WI38 (cell line): ENCODE measurements around the gene SF3B2.
A peak's percentile ranks its signal among the peaks of the same experiment; 100 is the strongest.

ENCODE experiments used
- H3K4me3 ChIP-seq: 2 replicates; pipeline ENCODE4 v1.5.1; 2011; ENCODE audit warnings: low read depth, mild to moderate bottlenecking, control low read depth, low read length
- TF ChIP-seq, protein P1 (sequence below): IDR thresholded peaks from 2 replicates; pipeline ENCODE4 v1.5.1; 2012; ENCODE audit warnings: low read depth, mild to moderate bottlenecking, control low read depth, low read length

SF3B2 gene

DNA sequence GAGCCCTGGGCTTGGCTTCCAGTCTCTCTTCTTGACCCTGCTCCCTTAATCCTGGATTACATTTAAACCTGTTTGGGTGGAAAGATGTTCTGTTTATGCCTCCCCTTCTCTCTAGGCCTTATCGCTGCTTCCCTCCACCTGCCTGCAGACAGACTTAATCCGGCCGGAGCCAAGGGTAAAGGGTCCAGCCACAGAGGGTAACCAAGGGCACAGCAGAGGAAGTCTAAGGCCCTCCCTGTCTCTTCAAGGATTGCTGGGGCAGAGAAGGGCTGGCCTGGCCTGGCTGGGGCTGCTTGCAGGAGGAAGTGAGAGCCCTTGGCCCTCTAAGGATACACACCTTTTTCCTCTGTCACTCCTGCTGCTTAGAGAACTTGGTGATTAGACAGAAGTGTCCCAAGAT, 5.3 kb upstream of the SF3B2 start:
- TF ChIP-seq, protein P1, sequence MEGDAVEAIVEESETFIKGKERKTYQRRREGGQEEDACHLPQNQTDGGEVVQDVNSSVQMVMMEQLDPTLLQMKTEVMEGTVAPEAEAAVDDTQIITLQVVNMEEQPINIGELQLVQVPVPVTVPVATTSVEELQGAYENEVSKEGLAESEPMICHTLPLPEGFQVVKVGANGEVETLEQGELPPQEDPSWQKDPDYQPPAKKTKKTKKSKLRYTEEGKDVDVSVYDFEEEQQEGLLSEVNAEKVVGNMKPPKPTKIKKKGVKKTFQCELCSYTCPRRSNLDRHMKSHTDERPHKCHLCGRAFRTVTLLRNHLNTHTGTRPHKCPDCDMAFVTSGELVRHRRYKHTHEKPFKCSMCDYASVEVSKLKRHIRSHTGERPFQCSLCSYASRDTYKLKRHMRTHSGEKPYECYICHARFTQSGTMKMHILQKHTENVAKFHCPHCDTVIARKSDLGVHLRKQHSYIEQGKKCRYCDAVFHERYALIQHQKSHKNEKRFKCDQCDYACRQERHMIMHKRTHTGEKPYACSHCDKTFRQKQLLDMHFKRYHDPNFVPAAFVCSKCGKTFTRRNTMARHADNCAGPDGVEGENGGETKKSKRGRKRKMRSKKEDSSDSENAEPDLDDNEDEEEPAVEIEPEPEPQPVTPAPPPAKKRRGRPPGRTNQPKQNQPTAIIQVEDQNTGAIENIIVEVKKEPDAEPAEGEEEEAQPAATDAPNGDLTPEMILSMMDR = no peak
- H3K4me3 ChIP-seq = no peak overlapping the region

DNA sequence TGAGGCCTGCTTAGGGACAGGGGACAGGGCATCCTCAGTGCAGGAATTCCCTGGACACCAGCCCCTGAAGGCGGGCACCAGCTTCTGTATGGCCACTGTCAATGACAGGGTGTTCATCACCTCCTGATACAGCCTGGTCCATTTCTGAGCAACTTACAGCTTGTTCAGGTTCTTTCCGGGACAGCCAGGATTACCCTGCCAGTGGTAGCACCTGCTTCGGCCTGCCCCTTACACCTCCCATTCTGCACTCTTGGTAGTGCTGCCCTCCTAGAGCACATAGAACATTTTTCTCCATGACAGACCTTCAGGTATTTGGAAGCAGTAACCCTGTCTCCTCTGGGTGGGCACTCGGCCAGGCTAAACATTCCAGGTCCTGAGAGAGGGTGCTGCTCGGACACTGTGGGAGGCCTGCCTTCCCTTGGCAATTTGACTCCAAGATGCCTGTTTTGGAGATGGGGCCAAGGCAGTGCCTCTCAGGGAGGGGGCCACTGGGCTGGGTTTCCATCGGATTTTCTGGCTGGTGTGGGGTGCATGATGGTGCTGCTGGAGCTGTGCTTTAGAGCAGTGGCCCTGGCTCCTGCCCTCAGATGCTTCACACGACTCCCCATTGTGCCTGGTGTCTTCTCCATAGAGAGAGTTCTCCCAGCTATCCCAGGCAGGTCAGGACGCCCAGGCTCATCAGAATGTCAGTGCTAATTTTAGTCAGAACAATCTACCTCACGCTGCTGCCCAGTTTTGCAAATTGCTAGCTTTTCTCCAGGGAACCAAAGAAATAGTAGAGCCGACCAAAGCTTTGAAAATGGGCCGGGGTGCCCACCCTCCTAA, 4.4 kb upstream of the SF3B2 start:
- TF ChIP-seq, protein P1 = no peak
- H3K4me3 ChIP-seq = no peak overlapping the region

DNA sequence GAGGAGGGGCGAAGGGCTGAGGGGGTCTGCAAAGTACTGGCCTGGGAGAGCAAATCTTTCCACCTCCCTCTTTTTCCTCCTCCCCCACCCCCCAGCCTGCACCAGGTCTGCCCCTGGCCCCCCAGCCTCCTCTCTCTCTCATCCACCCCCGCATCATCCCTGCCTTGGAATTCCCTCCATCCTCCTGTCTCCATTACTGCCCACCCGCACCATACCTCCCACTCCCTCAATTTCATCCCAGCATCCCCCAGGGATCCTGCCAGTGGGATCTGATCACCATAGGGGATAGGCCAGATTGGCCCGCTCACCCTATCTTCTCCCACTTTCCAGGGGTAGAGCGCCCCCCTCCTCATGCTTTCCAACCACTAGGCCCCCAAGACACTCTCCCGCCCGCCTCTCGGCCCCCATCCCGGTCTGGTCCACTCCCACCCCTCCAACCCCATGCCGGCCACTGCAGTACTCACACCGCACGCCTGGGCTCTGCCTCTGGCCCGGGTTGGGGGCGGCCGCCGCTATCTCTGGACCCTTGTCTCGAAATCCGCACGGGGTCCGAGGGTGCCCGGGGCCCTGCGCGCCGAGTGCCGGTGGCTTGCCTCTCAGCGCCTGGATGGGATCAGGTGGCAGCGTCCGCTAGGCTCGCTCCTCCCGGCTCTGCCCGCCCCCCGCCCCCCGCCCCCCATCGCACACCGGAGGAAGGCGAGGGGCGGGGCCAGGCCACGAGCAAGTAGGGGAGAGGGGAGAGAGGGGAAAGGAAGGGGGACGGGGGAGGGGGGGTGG, 3.4 kb upstream of the SF3B2 start, which contains the start of gene GAL3ST3:
GAL3ST3 (minus strand) TSS at position 615 of the 777 bp plus-strand sequence. CDS start 3,746 bp downstream, outside the sequence.
- TF ChIP-seq, protein P1 = no peak

DNA sequence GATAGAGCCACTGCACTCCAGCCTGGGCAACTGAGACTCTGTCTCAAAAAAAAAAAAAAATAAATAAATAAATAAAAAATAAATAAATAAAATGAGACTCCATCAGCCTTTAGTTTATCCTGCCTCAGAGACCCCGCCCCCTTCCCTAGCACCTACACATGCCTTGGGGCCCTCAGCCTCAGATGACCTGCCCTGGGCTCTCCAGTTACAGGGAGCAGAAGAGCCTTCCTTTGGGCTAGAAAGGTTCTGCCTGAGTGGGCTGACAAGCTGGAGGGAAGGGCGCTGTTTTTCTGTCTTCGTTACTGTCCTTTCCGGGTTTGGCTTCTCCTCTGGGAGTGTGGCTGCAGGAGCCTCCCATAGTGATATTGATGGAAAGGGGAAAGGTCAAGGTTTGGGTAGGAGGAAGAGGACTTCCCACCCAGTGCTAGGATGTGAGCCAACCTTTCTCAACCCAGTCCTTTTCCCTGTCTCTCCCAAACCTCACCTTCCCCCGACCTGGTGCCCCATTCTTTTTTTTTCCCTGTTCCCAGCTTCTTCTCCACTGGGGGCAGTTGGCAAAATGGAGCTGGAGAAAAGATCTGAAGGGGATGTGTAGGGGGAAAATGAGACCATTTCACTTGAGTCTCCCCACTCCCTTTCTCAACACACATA, 1.5 kb upstream of the SF3B2 start:
- TF ChIP-seq, protein P1 = no peak
- no peak overlapping the region for H3K4me3 ChIP-seq

More for the DNA sequence above, 3.4 kb upstream of the SF3B2 start, which contains the start of gene GAL3ST3:
- H3K4me3 ChIP-seq = no peak within 1 kb of the TSS

DNA sequence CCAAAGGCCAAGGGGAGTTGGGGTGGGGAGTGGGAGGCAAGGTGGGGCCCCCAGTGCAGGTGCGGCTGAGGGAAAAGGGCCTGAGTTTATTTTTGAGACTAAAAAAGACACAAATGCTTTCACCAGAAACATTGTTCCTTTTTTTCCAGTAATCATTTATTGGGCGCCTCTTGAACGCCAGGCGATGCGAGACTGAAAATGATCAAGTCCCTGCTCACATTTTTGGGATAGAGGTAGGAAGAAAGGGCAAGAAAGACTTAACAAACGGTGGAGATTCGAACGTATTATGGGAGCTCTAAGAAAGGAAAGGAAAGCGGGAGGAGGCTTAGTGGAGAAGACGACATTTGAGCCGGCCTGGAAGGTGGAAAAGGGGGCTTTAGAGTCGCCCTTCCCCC, 796 bp upstream of the SF3B2 start:
- TF ChIP-seq, protein P1 = no peak
- peak overlapping the region; percentile 99 for H3K4me3 ChIP-seq

DNA sequence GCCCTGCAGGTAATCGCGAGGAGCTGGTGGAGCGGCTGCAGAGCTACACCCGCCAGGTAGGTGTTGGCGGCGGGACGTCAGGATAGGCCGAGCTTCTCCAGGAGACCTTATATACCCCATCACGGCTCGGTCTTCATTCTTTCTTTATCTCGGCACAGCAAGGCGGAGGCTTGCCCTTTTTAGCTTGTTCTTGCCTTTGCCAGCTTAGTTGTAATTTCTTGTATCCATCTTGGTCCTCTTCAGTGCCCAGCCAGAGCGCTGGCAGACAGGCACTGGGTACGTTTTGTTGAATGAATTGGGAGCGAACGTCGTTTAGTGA, 459 bp downstream of the SF3B2 start:
- H3K4me3 ChIP-seq = peak overlapping the region; percentile 99
- TF ChIP-seq, protein P1 = no peak

DNA sequence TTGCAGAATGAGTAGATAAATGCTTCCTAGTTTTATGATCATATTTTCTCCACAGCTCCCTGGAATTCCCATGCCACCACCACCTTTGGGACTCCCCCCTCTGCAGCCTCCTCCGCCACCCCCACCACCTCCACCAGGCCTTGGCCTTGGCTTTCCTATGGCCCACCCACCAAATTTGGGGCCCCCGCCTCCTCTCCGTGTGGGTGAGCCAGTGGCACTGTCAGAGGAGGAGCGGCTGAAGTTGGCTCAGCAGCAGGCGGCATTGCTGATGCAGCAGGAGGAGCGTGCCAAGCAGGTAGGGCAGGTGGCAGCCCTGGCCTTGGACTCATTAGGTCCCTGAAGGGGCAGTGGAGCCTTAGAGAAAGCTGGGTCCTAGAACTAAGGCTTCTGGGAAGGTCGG, 2.9 kb downstream of the SF3B2 start:
- TF ChIP-seq, protein P1 = no peak

More for the DNA sequence above, 2.9 kb downstream of the SF3B2 start:
- no peak overlapping the region for H3K4me3 ChIP-seq
